Pons (tissue), 1 donor: ENCODE data around the gene CASK.

Experiments
- DNase-seq: peaks from one replicate; pipeline ENCODE4 v3.0.0-alpha.2; 2016; ENCODE audit warnings: low spot score

Gene CASK

DNA sequence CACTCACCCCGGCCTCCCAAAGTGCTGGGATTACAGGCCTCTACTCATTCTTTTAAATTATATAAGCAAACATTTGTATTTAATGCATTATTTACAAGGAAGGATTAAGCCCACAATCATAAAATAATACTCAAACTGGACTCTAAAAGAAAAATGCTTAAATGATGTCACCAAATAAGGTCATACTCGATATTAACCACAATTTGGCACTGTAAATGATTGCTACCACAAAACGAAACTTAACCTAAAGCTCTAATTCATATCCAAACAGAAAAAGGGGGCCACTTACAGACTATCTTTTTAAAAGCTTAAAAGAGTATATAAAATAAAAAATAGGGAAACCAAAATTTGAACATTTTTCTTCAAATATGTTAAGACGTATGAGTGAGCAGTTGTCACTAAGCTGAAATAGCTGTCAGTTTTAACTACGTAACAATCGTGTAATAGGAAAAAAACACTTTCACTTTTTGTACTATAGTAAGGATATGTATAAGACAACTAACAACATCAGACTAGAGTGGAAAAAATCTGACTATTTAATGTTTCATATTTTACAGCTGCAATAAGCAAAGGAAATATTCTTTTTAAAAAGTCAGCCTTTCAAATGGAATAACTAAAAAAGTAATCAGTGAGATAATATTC, 342.8 kb downstream of the CASK start:
- DNase-seq: no peak

DNA sequence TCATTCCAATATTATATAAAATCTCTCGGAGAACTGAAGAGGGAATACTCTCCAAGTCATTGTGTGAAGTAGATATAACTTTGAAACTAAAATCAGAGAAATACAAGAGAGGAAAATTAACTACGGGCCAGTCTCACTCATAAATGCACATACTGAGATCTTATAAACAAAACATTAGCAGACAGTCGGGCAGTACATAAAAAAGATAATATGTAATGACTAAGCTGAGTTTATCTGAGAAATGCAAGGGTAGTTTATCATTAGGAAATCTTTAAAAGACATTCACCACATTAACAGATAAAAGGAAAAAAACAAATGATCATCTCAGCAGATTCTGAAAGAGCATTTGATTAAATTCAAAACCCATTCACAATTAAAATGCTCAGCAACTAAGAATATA, 359.5 kb downstream of the CASK start:
- no peak for DNase-seq

DNA sequence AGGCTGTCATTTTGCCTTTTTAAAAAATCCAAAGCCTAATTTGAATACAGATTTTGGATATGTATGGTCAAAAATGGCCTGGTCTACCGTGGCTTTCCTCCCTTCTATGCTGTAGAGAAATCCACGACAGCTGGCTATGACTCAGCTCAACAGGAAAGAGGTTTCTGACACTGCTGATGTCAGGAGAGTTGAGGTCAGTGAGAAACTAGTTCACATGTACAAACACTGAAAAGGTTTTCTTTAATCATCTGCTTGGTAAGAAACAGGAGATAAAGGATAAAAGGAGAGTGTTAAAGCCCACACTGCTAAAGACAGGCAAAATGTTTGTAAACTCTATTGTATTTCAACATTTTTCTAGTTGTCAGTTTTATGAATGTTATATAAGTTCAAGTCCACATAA, 362.3 kb downstream of the CASK start:
- peak; percentile 53 for DNase-seq

DNA sequence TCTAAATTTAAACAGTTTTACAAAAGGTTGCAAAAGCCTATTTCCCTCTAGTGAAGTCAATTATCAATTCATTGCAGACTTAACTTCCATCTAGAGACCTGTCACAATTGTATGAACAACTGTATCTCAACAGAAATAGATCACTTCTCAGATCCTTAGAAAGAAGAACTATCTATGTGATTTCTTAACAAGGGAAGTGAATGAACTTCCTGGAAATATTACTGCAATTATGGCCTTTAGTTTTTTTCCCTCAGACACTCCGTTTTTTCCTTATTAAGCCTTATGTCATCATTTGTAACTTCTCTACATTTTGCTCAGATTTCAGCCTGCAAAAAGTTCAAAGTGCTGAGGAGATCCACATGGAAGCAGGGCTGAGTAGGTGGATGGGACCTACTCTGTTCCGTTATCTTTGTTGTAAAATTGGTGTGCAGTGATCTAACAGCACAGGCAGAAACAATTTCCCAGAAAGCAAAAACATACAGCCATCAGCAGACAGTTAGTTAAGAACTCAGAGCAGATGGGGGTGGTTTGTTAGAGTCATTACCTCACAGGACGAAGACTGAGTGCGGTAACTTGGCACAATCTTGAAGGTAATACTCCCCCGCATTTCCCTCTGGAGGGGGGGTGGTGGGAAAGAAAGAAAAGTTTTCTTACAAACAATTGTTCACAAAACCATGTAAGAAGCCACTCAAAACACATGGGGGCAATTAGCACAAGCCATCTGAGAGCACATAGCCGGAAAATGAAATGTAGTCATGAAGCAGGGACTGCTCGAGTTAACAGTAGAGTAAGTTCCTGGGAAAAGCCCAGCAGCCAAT, 363.9 kb downstream of the CASK start:
- DNase-seq: peak; percentile 32

DNA sequence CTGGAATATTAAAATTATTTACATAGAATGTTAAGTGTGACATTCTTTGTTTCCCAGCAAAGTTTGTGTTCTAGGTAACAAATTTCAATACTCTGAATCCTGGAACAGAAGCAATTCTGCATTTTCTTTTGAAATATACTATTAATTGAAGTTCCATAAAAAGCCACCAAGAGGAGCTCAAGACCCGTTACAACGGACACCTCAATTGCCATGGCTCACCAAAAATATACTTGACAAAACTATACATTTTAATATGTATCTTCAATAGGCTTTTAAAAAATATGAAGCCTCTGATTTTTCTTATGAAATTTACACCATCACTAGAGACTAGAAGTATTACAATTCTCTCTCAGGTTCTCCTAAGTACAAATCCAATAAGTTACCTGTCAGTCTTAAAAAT, 364.8 kb downstream of the CASK start:
- DNase-seq: peak; percentile 51

DNA sequence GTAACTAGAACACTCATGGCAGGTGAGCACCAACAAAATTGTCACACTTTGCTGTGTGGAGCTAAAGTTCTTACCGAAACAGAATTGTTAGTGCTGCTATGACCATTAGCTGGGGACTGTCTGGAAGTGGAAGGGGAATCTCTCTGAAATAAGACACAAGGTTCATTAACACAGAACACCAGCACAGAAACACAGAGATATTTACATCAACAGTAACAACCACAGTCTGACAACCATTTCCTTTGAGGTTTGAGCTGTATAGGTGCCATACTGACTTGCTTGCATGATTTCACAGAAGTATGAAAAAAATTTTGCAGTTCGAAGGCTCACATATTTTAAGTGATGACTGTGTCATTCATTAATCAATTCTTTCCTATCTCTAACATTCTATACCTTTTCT, 366.4 kb downstream of the CASK start:
- no peak for DNase-seq

DNA sequence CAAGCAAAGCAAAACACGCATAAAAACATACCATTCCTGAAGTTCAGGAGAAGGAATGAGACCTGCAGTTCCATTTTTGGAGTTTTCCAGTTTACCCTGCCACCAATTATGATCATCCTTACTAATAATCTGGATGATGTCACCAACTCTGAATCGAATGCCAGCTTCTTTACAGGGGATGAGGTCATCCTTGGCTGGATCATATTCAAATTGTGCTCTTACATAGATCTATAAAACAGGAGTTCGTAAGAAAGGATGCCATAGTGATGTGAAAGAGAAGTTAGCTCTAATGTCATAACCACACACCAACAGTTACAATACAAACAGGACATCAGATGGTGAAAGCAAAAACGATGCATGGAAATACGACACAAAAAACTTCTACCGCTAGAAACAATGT, 369.7 kb downstream of the CASK start:
- DNase-seq: no peak

DNA sequence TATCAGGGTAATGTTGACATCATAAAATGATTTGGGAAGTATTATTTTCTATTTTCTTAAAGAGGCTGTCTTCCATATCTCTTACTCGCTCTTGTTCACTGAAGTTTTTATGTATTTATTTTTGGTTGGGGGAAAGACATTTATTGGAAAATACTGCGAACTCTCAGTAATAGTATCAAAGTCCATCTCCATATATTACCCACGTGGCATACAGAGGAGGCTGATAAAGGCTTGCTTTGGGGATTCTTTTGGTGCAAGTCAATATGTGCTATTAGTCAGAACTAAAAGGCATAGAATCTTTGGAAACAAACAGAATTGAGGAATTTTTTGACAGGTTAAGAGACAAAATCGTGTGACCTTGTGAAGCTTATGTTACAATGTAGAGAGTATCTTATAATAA, 374.9 kb downstream of the CASK start:
- no peak for DNase-seq

DNA sequence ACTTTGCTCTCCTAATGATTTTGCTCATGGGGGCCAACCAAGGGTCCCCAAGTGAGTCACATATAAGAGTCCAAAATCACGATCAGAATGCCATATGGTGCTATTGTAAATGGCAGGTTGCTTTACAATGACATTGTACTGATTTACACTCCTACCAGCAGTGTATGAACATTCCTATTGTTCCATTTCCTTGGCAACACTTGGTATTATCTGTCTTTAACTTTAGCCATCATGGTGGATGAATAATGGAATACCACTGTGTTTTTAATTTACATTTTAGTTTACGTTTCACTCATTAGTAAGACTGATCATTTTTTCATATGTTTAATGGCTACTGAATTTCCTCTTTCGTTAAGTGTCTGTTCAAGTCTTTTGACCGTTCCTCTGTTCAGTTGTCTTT, 379.7 kb downstream of the CASK start:
- no peak for DNase-seq

DNA sequence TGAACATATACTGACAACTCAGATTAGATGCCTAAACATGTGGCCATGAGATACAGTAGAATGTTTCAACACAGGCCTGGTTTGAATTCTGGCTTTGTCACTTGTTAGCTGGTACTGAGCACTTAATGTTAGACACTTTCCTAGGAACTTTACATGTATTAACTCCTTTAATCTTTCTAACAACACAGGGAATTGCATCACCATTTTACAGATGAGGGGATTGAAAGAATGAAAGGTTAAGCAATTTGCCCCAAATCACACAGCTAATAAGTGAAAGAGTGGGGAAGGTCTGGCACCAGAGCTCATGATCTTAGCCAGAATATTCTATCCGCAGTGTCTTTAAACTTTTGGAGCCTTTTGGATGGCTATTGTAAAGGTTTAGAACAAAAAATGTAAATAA, 380.3 kb downstream of the CASK start:
- DNase-seq: no peak

DNA sequence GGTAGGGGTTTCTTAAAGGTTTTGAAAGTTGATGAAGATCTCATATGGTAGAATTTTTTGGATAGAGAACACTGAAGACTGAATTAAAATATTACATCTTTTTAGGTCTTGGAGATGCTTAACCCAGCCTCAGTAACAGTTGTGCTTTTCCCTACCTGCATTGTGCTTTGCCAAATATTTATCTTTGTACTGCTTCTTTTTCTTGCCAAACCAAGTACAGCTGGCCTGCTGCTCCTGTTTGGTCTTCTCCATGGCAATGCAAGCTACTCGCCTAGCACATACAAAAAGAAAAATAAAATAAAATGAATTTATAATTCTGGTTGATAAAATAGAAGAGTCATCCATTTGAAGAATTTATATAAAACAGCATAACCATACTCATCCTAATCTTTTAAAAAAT, 380.8 kb downstream of the CASK start:
- DNase-seq: no peak

DNA sequence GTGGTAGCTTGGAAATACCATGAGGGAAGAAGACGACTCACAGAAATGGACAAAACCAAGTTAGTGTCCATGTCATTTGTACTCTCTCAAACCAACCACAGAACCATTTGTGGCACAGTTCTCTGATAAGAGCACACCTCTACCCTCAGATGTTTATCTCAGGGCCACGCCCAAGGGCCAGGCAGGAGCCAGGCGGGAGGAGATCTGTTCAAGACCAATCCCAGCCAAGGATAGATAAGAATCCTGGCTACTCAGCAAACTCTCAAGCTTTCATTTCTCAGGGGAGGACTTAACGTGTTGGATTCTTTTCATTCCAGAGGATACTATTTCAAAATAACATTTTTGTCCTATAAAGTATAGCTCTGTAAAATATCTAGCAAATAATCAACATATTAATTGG, 381.2 kb downstream of the CASK start:
- no peak for DNase-seq

DNA sequence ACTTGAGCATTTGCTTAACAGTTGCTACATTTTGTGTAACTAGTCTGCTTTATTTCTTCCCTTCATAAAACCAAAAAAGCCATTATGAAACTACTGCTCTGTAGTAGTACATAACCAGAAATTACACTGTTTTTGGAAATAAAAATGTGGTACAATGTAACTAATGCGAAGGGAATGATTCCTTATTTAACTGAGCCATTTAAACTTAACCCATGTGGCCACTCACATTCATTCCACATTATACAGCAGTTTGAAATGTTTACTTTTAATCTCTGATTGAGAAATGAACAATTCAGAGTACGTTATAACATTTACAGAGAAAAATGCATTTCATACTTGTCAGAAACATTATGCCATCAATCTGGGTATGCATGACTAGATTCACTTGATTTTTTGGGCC, 382.0 kb downstream of the CASK start:
- DNase-seq: no peak

DNA sequence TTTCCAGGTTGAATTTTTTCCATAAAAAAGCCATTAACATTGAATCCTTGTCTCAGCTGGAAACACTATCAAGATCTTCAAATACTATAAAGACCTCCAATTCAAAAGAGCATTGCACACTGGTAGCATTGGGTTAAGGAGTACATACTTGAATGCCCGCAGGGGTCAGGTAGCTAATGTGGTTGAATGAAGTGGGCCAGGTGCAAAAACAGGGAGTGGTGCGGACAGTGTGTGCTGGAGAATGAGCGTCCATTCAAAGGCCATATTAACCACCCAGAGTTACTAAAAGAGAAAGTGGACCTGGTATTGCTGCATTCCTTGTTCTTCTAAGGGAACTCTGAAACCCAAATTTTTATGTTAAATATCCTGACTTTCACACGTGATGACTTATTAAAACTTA, 384.6 kb downstream of the CASK start:
- DNase-seq: no peak

DNA sequence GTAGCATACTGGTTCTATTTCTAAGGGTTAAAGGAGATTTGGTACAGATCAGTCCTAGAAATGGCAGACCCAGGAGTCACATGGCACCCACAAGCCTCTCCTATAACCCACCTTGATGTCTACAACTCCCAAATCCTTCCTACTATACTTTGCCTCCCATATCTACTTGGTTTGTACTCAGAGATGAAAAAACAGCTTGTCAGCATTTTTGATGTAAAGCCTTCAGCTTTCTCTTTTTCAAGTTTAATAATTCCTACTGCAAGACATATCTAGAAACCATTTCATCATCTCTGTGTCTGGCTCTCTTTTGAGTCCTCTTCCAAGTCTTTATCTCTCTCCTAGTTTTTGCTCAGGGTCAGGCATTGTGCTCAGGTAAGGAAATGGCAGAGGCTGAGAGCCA, 393.3 kb downstream of the CASK start:
- DNase-seq: no peak

DNA sequence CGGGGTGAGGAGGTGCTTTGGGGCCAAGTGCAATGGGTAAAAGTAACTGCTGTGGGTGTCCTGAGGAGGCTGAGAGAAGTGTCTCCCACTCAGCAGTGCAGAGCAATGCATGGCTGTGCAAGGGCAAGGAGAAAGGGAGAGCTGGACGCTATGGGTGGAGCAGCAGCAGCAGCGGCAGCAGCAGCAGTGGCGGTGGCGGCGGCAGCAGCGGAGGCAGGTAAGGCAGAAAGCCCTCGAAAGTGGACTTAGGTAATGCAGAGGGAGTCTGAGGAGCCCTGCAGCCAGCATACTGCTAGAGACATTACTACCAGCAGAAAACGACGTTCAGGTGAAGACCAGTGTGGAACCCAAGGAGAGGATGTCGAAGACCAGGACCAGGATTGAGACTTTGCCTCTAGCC, 394.1 kb downstream of the CASK start:
- no peak for DNase-seq

DNA sequence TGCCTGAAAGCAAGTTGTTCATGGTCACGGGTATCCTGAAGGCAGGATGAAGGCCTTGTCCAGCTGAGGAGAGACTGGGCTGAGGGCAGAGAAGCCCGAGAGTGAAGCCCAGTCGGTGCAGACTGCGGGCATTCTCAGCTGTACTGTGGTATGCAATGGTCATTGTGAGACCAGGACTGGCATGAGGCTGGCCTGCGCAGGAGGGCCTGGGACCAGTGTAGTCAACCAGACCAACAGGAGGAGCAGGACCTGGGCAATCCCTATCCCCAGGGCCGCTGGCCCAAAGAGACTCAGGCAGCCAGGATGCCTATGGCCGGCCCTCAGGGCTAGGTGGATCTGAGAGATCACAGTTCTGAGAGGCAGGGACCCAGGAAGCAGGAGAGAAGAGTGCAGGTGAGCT, 394.6 kb downstream of the CASK start:
- DNase-seq: no peak

DNA sequence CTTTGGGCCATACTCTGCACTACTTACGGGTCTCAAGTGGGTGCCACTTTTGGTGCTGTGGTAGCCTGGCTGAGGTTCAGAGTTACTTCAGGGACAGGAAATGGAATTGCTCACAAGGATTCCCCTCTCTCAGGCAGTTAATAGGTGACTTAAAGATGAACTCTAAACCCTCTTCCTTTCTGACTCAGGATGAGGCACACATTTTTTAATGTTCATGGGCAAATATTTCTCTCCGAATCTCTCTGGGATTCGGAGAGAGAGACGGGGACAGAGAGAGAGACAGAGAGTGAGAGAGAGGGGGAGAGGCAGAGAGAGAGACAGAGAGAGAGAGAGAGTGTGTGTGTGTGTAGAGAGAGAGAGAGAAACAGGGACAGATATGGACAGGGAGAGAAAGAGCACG, 396.4 kb downstream of the CASK start:
- DNase-seq: no peak

DNA sequence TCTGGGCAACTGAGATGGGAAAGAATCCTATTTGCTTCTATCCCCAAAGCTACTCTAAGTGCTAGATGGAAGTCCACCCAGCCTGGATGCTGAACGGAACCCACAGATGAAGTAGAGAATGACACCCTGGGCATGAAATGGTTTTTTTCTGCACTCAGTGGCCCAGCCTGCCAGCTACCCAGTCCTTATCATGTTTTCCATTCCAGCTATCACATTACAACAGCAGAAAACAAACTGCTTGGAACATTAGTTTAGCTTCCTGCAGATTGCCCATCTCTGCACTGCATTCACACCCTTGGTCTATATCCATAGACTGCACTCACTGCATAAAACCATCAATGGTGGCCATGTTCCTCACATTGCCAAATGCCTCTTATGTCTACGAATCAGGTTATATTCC, 397.1 kb downstream of the CASK start:
- no peak for DNase-seq

DNA sequence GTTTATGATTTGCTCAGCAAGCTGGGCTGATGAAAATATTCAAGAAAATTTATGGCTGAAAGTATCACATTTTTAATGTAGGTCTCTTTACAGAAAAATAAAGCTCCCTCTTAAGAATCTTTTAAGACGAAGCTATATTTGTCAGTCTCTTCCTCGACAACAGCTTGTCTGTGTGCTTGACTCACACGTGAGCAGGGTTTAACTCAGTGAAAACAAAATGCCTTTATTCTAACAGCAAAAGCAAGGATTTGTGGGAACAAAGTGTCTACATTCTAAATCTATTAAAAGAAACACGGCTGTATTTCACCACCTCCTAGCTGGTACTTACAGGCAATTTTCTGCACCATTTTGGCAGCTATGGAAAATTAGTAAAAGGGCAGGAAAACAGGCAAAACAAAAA, 400.7 kb downstream of the CASK start:
- DNase-seq: peak; percentile 75

DNA sequence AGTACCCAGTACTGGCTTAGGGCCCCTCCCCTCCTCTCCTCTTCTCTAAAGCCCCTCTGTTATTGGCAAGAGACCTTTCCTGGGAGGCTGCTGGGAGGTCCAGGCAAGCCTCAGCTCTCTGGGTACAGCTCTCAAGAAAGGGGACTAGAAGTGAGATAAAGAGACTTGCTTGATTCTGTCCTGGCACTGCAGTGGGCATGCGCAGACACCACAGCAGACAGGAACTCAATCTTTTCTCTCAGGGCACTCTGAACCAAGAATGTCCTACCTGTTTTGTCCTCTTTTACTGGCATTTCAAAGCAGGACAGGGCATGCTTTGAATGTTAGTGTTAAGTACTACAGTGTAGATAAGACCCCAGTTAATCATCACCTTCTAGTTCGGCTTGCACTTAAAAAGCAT, 401.3 kb downstream of the CASK start:
- DNase-seq: peak; percentile 32

DNA sequence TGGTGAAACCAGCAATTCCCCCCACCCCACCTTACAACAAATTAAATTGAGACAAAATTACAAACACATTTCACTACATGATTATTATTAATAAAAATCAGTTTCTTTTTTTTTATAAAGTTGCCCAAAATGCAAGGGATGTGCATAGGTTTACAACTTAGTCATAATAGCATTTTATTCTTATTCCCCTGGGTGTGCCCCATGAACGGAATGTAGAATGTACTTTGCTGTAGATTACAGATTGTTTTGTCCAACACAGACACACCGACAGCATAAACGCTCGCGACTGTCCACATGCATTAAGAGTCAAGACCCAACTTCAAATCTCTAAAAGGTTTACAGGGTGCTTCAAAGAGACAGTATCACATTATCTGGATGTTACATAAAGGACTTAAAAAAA, 403.9 kb downstream of the CASK start:
- no peak for DNase-seq

DNA sequence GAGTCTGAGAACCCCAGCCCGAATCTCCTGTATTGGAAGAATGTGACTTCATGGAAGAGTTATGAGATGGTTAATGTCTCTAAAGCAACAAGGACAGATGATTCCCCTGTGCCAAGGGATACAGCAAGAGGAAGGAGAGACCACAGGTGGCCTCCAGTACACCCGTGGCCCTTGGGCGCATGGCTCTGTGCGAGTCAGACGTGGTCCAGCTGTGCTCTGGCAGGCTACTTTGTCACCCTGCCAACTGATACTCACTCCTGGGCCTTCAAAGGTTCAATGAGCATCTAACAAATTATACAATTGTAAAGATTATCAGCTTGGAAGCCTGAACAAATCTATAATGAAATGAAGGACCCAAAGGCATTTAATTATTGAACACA, 404.5 kb downstream of the CASK start:
- no peak for DNase-seq
